NCI-H2107 treated with DMSO at 0.1 percent for 48 hours (cell line): ENCODE measurements around the gene ZFAND6.

Experiments
- DNase-seq: peaks from one replicate; lab custom pipeline; 2025; ENCODE audit not compliant: unreplicated experiment; lab: John Stamatoyannopoulos, UW

Gene ZFAND6

DNA sequence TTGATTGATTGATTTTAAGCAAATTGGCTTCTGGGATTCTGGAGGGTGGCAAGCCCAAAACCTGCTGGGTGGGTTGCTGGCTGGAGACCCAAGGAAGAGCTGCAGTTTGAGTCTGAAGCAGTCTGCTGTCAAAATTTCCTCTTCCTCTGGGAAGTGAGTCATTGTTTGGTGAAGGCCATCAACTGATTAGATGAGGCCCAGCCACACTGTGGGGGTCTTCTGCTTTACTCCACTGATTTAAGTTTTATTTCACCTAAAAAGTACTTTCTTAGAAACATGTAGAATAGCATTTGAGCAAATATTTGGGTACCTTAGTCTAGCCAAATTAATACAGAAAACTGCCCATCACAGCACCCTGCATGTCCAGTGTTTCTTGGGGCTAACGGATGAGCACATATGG is 127.1 kb downstream of the ZFAND6 start:
- no peak for DNase-seq
